CD4-positive, alpha-beta T cell treated with Interleukin-4 for 1 hour (primary cell): ENCODE results near the gene MRPS16.
"Not testable (repeated sequence)": the region's sequence is repeated elsewhere in the genome, so short reads cannot be mapped to it uniquely, and the experiment has no call there.

Experiments used
- DNase-seq, 2 donors: peaks; one replicate each; pipeline ENCODE4 v3.0.0-alpha.2; 2020 to 2022

Gene MRPS16

DNA sequence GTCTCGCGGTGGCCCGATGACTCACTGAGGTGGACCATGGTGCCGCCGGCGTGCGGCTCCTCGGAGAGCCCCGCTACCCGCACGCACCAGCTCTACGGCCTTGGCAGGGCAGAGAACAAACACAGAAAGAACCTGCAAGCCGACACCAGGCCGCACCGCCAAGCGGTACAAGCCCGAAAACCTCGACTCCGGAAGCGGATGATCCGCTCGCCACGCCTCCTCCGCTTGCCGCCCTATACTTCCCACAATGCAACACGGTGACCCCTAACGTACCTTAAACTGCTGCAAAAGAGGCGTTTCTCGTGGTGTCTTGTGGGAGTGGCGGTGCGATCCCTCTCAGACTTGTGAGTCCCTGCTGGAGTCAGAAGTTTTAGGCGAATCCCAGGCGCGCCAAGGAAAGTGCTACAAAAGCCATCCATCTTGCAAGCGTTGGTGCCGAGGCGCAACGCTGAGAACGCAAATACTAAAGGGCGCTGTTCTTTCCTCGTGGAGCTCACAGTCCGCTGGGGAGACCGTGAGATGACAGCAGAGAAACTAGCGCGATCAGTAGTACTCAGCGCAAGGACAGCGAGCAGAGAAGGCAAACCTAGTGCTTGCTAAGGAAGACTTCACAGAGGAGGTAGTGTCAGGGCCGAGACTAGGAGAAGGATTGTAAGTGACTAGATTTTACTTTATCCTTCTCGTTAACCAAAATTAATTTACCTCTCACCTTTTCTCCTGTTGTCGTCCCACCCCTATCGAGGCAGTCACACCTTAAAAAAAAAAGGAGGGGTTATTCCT lies at the start of gene MRPS16:
Gene MRPS16 (minus strand): TSS at position 200 of the 780 bp plus-strand sequence. CDS start 162 bp downstream, at position 38.
- DNase-seq = peak; percentile 93 to 96

- DNase-seq = no peak
Measured at GRCh38 chr10:73296946-73297345, 44.5 kb upstream of the MRPS16 start.

- DNase-seq = no peak
Measured at GRCh38 chr10:73293461-73293860, 41.0 kb upstream of the MRPS16 start.

- no peak for DNase-seq
Measured at GRCh38 chr10:73289958-73290357, 37.5 kb upstream of the MRPS16 start.

DNA sequence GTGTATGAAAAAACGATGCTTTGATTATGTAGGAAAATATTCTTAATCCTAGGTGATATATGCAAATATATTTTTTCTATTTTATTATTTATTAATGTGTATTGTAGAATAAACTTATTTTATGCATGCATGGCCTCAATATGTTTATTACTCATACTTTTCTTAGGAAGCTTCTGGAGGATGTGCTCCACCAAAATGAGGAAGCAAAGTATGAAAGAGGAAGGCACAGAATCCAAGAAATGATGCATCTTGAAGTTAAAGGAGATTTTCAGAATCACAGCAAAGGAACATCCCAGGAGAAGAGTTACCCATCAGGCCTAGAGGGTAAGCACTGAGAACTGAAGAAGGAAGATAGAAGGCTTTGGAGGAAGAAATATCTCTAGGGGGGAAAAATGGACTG lies 35.0 kb upstream of the MRPS16 start:
- DNase-seq = peak in 1 of 2 donors; percentile 6

GRCh38 chr10:73281097-73281496 lies 28.7 kb upstream of the MRPS16 start:
- DNase-seq = no peak

DNA sequence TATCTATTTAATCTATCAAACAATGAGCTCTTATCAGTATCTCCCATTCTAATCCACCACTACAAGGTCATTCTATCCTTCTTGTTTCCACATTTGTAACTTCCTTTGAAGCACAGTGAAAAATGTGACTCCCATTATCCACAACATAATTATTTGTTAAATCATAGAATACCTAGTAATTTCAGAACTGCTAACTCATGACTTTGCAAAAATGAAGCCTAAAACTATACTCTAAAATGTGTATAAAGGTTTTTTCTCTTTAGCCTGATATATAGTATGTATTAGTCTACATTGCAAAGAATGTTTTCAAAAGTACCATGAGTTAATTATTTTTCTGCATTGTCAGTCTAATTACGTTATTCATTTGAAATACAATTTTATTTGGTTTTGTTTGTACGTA lies 12.0 kb upstream of the MRPS16 start:
- no peak for DNase-seq

DNA sequence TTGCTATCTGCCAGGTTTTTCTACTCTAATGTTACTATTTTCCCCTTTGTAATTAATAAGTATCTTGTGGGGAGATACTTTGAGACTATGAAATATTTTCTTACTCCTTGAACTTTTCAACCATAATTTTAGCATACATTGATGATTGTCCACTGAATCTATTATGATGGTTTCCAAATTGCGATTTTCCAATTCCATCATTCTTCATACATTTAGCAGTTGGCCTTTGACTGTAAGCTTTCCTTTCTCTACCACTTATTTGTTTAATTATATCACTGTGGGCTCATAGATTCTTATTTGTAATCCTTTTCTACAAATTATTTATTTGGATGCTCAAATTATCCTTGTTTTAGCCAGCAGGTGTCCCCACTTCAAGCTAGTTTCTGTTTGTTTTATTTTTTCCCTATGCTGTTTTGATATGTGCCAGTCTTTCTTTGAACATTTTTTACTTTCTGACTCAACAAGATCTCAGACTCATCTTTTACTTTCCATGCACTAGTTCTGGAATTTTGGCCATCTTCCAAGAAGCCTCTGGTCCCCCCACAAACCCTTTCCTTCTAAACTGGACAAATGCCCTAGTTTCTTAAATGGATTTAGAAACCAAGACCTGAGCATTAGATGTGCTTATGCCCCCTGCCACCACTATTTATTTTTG lies 11.4 kb upstream of the MRPS16 start:
- peak in 1 of 2 donors; percentile 19 for DNase-seq

- DNase-seq = no peak
Measured at GRCh38 chr10:73262880-73263555, 10.6 kb upstream of the MRPS16 start.

GRCh38 chr10:73262105-73262730 lies 9.8 kb upstream of the MRPS16 start:
- no peak for DNase-seq

DNA sequence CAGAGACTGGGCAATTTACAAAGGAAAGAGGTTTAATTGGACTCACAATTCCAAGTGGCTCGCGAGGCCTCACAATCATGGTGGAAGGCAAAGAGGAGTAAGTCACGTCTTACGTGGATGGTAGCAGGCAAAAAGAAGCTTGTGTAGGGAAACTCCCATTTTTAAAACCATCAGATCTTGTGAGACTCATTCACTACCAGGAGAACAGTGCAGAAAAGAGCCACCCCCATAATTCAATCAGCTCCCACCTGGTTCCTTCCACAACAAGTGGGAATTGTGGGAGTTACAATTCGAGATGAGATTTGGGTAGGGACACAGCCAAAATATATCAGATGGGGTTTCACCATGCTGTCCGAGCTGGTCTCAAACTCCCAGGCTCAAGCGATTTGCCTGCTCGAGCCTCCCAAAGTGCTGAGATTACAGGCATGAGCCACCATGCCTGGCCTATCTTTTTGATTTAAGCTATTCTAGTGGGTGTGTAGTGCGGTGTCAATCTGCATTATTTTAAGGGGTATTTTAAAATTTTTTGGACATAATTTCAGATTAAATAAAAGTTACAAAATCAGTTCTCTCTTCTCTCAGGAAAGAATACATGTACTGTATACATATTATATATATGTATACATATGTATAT lies 9.0 kb upstream of the MRPS16 start:
- no peak for DNase-seq

DNA sequence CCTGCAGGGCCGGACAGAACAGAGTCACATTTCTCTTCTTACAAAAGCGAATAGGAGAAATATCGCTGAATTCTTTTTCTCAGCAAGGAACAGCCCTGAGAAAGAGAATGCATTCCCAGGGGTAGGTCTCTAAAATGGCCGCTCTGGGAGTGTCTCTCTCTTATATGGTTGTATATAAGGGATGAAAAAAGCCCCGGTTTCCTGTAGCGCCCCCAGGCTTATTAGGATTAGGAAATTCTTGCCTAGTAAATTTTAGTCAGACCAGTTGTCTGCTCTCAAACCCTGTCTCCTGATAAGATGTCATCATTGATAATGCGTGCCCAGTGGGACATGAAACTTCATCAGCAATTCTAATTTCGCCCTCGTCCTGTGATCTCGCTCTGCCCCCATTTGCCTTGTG lies 6.2 kb upstream of the MRPS16 start:
- DNase-seq = not testable (repeated sequence)

GRCh38 chr10:73253225-73253555 lies 746 bp upstream of the MRPS16 start:
- DNase-seq = peak in 1 of 2 donors; percentile 28

DNA sequence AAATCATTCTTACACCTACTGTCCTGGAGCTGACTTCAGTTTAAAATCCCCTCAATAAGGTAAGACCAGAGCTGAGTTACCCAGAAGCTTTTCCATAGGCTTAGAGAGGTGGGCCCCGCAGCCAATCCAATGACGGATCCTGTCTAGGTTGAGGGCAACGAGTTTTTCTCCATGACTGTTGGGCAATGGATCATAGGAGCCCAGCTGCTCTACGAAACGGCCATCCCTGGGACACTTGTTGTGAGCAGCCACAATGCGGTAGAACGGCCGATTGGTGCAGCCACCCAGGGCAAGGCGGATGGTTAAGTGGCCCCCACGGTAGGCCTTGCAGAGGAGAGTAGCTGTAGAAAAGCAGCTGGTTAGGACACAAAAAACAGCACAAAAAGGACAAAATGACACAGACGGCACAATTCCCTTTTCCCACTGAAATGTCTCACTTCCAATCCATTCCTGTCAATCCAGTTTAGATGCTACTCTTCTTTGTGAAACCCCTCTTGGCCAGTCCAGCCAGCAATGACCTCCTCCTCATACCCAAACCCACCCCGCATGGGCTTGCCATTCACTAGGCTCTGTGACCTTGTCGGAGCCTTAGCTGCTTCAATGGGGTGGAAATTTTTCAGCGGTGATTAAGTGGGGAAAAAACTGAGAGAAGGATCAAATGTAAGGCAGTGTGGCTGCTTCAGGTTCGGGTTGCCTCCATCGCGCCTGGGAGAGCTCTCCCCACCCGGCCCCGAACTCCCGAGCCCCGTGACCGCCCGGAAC lies 580 bp downstream of the MRPS16 start:
- DNase-seq = no peak

DNA sequence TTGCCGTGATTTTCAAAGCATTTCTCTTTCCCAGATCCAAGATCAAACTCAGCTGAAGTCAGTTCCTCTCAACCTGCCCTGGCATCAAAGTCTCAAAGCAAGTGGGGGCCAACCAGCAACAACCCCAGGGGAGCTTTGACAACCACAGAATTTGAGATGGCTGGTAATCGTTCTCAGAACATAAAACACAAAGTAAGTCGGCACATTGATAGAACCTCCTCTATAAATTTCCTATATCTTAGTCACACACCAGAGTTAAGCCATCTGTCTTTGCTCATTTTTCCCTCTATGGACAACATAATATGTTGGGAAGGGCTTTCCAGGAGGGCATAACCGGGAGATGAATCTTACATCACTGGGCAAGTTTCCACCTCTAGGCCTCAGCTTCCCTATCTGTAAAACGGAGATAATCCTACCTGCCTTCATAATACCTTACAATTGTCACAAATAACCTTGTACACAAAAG lies 4.2 kb downstream of the MRPS16 start:
- DNase-seq = no peak

DNA sequence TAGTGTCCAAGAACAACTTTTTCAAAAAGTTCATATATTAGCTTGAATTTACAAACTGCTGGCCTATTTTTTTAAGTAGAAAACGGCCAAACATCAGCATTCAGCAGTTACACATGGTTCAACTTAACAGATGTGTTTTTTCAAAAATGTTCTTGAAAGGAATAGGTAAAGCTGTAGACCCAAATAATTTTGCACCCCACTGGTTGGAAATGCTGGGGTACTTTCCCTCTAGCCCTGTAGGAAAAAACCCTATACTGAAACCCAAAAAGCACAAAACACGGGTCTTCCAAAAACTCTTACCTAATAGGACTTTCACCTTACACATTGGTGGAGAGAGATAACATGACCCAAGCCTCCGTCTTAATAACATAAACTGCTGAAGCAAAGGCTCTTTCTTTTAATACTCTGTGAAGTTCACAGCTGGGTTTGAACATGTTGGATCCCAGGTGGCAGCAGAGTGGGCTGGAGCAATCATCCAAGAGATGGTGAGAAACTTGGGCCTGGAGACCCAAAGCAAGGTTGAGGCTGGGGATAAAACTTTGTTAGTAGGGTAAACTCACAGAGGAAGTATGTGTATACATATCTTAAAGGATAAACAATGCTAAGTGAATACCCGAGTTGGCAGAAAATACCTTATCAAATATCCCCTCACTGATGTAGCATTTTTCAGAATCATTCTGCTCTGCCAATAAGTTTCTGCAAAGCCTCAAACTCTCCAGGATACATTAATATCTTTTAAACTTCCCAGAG lies 4.8 kb downstream of the MRPS16 start:
- no peak for DNase-seq

GRCh38 chr10:73246646-73247508 lies 5.6 kb downstream of the MRPS16 start, which contains the start of gene DNAJC9:
TSS of gene DNAJC9 (minus strand) at chr10:73247255. CDS start at chr10:73247189, 66 bp downstream.
- DNase-seq = peak; percentile 96 to 97

DNA sequence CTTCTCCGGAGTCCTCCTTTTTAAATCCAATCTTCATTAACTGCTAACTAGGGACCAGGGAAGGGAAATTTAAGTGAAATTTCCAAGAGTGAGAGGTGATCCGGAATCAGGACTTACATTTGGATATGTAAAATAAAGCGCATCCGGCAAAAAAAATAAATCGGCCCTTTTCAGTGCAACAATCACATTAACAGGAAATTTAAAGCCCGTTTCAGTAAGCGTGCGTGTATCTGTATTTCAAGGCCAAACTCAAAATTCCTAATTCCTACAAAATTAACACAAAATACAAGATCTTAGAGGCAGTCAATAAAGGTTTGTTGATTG lies 6.2 kb downstream of the MRPS16 start:
- no peak for DNase-seq

DNA sequence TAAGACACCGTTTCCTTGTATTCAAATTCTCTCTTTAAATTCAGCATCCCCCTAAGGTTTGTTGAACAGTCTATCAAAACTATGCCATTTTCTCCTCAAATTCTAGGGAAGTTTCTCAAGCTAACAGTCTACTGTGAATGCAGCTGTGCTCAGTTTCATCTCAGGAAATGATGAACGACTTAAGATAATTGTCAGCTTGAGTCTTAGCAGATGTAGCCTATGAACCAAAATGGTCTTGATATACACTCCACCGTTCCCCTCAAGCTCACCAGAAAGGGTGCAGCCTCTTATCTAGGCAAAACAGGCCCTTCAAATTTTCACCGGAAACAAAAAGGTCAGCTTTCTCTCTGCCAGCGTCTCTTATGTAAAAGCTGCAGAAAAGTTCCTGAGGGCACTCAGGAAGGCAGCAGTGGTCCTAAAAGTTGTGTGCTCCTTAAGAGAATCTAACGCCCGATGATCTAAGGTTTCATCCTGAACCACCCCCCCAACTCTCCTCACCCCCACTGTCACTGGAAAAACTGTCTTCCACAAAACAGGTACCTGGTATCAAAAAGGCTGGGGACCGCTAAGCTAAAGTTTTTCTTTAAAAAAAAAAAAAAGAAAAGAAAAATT lies 7.5 kb downstream of the MRPS16 start:
- DNase-seq = peak in 1 of 2 donors; percentile 11

DNA sequence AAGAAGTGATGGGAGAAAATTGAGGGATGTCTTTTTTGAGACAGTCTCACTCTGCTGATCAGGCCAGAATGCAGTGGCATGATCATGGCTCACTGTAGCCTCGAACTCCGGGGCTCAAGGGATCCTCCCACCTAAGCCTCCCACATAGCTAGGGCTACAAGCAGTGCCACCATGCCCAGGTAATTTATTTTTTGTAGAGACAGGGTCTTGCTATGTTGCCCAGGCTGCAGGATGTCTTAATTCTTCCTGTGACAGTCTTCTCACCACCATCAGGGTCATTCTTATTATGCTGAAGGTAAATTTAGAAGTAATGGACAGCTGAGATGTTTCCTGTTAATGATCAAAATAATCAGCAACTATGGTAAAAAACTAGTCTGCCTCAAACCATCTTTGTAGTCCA lies 12.5 kb downstream of the MRPS16 start:
- no peak for DNase-seq
